ENCODE measurements around the gene USP12.

The USP12 gene

GRCh38 chr13:27024776-27025492, 146.7 kb downstream of the USP12 start:
- DNase-seq (ENCODE audit: low spot score) (no peak), ATAC-seq (ENCODE audit: low read depth) (no peak)
- H3K4me1 ChIP-seq (ENCODE audit: insufficient read depth, poor library complexity, severe bottlenecking): no peaks in the 10 kb centered on the region
- no peaks in the 10 kb centered on the region for H3K9me3 ChIP-seq (ENCODE audit: severe bottlenecking)
- TF ChIP-seq, protein P1, sequence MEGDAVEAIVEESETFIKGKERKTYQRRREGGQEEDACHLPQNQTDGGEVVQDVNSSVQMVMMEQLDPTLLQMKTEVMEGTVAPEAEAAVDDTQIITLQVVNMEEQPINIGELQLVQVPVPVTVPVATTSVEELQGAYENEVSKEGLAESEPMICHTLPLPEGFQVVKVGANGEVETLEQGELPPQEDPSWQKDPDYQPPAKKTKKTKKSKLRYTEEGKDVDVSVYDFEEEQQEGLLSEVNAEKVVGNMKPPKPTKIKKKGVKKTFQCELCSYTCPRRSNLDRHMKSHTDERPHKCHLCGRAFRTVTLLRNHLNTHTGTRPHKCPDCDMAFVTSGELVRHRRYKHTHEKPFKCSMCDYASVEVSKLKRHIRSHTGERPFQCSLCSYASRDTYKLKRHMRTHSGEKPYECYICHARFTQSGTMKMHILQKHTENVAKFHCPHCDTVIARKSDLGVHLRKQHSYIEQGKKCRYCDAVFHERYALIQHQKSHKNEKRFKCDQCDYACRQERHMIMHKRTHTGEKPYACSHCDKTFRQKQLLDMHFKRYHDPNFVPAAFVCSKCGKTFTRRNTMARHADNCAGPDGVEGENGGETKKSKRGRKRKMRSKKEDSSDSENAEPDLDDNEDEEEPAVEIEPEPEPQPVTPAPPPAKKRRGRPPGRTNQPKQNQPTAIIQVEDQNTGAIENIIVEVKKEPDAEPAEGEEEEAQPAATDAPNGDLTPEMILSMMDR (IDR thresholded peaks at IDR 0.05; ENCODE audit: poor library complexity, severe bottlenecking): no peak
- no peaks in the 10 kb centered on the region for H3K36me3 ChIP-seq (ENCODE audit: low read depth)
- no peak overlapping the region for H3K4me3 ChIP-seq (ENCODE audit: severe bottlenecking)
- H3K27ac ChIP-seq (ENCODE audit: poor library complexity, severe bottlenecking): no peak overlapping the region
- H3K27me3 ChIP-seq (ENCODE audit: insufficient read depth, poor library complexity, severe bottlenecking): no peaks in the 10 kb centered on the region

DNA sequence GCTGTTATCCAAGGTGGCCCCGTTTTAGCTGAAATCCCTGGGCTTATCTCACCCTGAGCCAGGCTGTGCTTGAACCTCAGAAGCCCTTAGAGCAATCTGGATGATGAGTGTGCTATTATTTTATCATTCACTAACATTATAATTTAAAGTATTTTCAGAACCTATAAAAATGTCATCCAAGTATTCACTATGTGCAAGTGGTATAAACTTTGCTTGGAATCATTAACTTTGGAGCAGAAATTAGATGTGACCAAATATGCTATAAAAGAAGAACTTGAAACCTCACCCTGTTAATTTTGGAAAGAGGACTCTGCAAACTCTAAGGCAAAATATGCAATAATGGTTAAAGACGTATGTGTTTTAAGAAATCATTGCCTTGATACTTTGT, 147.5 kb downstream of the USP12 start:
- TF ChIP-seq, protein P1 (IDR thresholded peaks at IDR 0.05; ENCODE audit: poor library complexity, severe bottlenecking): no peak
- Histone ChIP-seq H3K36me3 (ENCODE audit: low read depth) (no peaks in the 10 kb centered on the region), H3K27ac (ENCODE audit: poor library complexity, severe bottlenecking) (no peak overlapping the region), H3K9me3 (ENCODE audit: severe bottlenecking) (no peaks in the 10 kb centered on the region), H3K4me1 (ENCODE audit: insufficient read depth, poor library complexity, severe bottlenecking) (no peaks in the 10 kb centered on the region), H3K4me3 (ENCODE audit: severe bottlenecking) (no peak overlapping the region), H3K27me3 (ENCODE audit: insufficient read depth, poor library complexity, severe bottlenecking) (no peaks in the 10 kb centered on the region)
- ATAC-seq (ENCODE audit: low read depth) (no peak), DNase-seq (ENCODE audit: low spot score) (no peak)

GRCh38 chr13:27023385-27024073, 148.1 kb downstream of the USP12 start:
- DNase-seq (ENCODE audit: low spot score): no peak
- H3K27me3 ChIP-seq (ENCODE audit: insufficient read depth, poor library complexity, severe bottlenecking): no peaks in the 10 kb centered on the region
- no peak overlapping the region for H3K4me3 ChIP-seq (ENCODE audit: severe bottlenecking)
- ATAC-seq (ENCODE audit: low read depth): no peak
- no peak overlapping the region for H3K27ac ChIP-seq (ENCODE audit: poor library complexity, severe bottlenecking)
- no peaks in the 10 kb centered on the region for H3K9me3 ChIP-seq (ENCODE audit: severe bottlenecking)
- TF ChIP-seq, protein P1 (IDR thresholded peaks at IDR 0.05; ENCODE audit: poor library complexity, severe bottlenecking): no peak
- no peaks in the 10 kb centered on the region for H3K4me1 ChIP-seq (ENCODE audit: insufficient read depth, poor library complexity, severe bottlenecking)
- H3K36me3 ChIP-seq (ENCODE audit: low read depth): no peaks in the 10 kb centered on the region

- no peak overlapping the region for H3K4me3 ChIP-seq (ENCODE audit: severe bottlenecking)
- H3K27me3 ChIP-seq (ENCODE audit: insufficient read depth, poor library complexity, severe bottlenecking): no peaks in the 10 kb centered on the region
- TF ChIP-seq, protein P1 (IDR thresholded peaks at IDR 0.05; ENCODE audit: poor library complexity, severe bottlenecking): no peak
- no peaks in the 10 kb centered on the region for H3K4me1 ChIP-seq (ENCODE audit: insufficient read depth, poor library complexity, severe bottlenecking)
- ATAC-seq (ENCODE audit: low read depth): peak; percentile 33; the same call in 1 of the 3 replicates
- no peaks in the 10 kb centered on the region for H3K9me3 ChIP-seq (ENCODE audit: severe bottlenecking)
- H3K36me3 ChIP-seq (ENCODE audit: low read depth): no peaks in the 10 kb centered on the region
- no peak overlapping the region for H3K27ac ChIP-seq (ENCODE audit: poor library complexity, severe bottlenecking)
- DNase-seq (ENCODE audit: low spot score): no peak
Measured at GRCh38 chr13:27022571-27023311, 148.9 kb downstream of the USP12 start.

All from RWPE2 (cell line).